GM23338 (cell line): Measurements from ENCODE around the gene GSDMA. TPM values are rescaled to one million over a fixed set of nuclear protein-coding genes. Genes with fewer than 3 reads are reported as not detected.

Experiments
- ATAC-seq: fragments of 200-7000 bp; cut with Tn5 transposase; 3 replicates; pipeline ENCODE4 v1.9.1; 2020
- DNase-seq: peaks from one replicate; pipeline ENCODE4 v3.0.0-alpha.2; 2015; ENCODE audit warnings: low spot score
- H2AFZ ChIP-seq: fragments of 200-600 bp; sonication (generic); 2 replicates; pipeline ENCODE4 v1.8.0; 2016; ENCODE audit warnings: antibody characterized with exemption, mild to moderate bottlenecking, moderate library complexity
- H3F3A ChIP-seq: fragments of 200-600 bp; sonication (generic); replicated peaks from 2 replicates; pipeline ENCODE4 v1.8.0; 2017; ENCODE audit warnings: antibody characterized with exemption, mixed run types, low read depth
- H3K27ac ChIP-seq: fragments of 200-600 bp; sonication (generic); 2 replicates; pipeline ENCODE4 v1.6.1; 2016; ENCODE audit warnings: low read depth
- H3K27me3 ChIP-seq: fragments of 200-600 bp; sonication (generic); 2 replicates; pipeline ENCODE4 v1.8.0; 2016; ENCODE audit warnings: mild to moderate bottlenecking, mixed run types, moderate library complexity; ENCODE audit not compliant: insufficient read depth
- H3K36me3 ChIP-seq: fragments of 200-600 bp; sonication (generic); 2 replicates; pipeline ENCODE4 v1.8.0; 2016; ENCODE audit warnings: mild to moderate bottlenecking; ENCODE audit not compliant: insufficient read depth
- H3K4me1 ChIP-seq: fragments of 200-600 bp; sonication (generic); 2 replicates; pipeline ENCODE4 v1.8.0; 2016; ENCODE audit warnings: mild to moderate bottlenecking, moderate library complexity; ENCODE audit not compliant: insufficient read depth
- H3K4me2 ChIP-seq: fragments of 200-600 bp; sonication (generic); 2 replicates; pipeline ENCODE4 v1.7.1; 2017; ENCODE audit warnings: mixed run types
- H3K4me3 ChIP-seq: fragments of 200-600 bp; sonication (generic); 2 replicates; pipeline ENCODE4 v1.6.1; 2016; ENCODE audit warnings: mixed run types
- H3K79me2 ChIP-seq: fragments of 200-600 bp; sonication (generic); replicated peaks from 2 replicates; pipeline ENCODE4 v1.8.0; 2017; ENCODE audit warnings: mild to moderate bottlenecking; ENCODE audit not compliant: insufficient read depth
- H3K9me2 ChIP-seq: fragments of 200-600 bp; sonication (generic); 2 replicates; pipeline ENCODE4 v1.8.0; 2017; ENCODE audit not compliant: insufficient read depth
- H4K20me1 ChIP-seq: fragments of 200-600 bp; sonication (generic); replicated peaks from 2 replicates; pipeline ENCODE4 v1.8.0; 2017; ENCODE audit warnings: mild to moderate bottlenecking; ENCODE audit not compliant: insufficient read depth
- H3K27ac Mint-ChIP-seq: 2 replicates; pipeline ENCODE4 v1.8.0; 2020; ENCODE audit warnings: inconsistent platforms, mild to moderate bottlenecking, moderate library complexity, mixed read lengths
- H3K27me3 Mint-ChIP-seq: 3 replicates; pipeline ENCODE4 v1.8.0; 2022; ENCODE audit warnings: low read depth, mild to moderate bottlenecking, moderate library complexity, mixed read lengths, inconsistent platforms; ENCODE audit not compliant: insufficient read depth, poor library complexity
- H3K36me3 Mint-ChIP-seq: 3 replicates; pipeline ENCODE4 v1.8.0; 2021; ENCODE audit warnings: low read depth, mild to moderate bottlenecking, inconsistent platforms, moderate library complexity, mixed read lengths
- H3K4me1 Mint-ChIP-seq: 3 replicates; pipeline ENCODE4 v1.8.0; 2020; ENCODE audit warnings: mild to moderate bottlenecking, inconsistent platforms, mixed read lengths
- H3K4me3 Mint-ChIP-seq: 3 replicates; pipeline ENCODE4 v1.8.0; 2021; ENCODE audit warnings: moderate library complexity, mild to moderate bottlenecking, inconsistent platforms, mixed read lengths
- H3K9me3 Mint-ChIP-seq: 3 replicates; pipeline ENCODE4 v1.8.0; 2020; ENCODE audit warnings: moderate library complexity, mild to moderate bottlenecking, inconsistent platforms, mixed read lengths
- CREB1 ChIP-seq: fragments of 250-450 bp; sonication (Bioruptor Pico); IDR thresholded peaks from 2 replicates; pipeline ENCODE4 v1.5.0; 2020; ENCODE audit warnings: low read depth, mild to moderate bottlenecking, moderate library complexity
- CTCF ChIP-seq, 2 experiments: fragments of 200-600 bp in 1 of 2; sonication (generic) in 1 of 2; conservative IDR thresholded peaks; 2 replicates each; pipeline versions ENCODE4 v1.5.1 to v1.6.1; 2016 to 2017; ENCODE audit warnings: antibody characterized with exemption in 2 of 2, low read depth in 2 of 2, mild to moderate bottlenecking in 2 of 2, moderate library complexity in 1 of 2
- ETS1 ChIP-seq: IDR thresholded peaks from 2 replicates; pipeline ENCODE4 v1.6.1; 2016; ENCODE audit warnings: antibody characterized with exemption
- EZH2 ChIP-seq: fragments of 200-600 bp; sonication (generic); IDR thresholded peaks from one replicate; pipeline ENCODE4 v1.8.0; 2017; ENCODE audit warnings: antibody characterized with exemption, mild to moderate bottlenecking, low read depth; ENCODE audit not compliant: unreplicated experiment
- EZH2phosphoT487 ChIP-seq: fragments of 200-600 bp; sonication (generic); IDR thresholded peaks from one replicate; pipeline ENCODE4 v1.8.1; 2018; ENCODE audit warnings: antibody characterized with exemption; ENCODE audit not compliant: unreplicated experiment
- JUNB ChIP-seq: IDR thresholded peaks from one replicate; pipeline ENCODE4 v1.6.1; 2016; ENCODE audit warnings: antibody characterized with exemption; ENCODE audit not compliant: unreplicated experiment
- NANOG ChIP-seq: IDR thresholded peaks from 2 replicates; pipeline ENCODE4 v1.6.1; 2016; ENCODE audit warnings: antibody characterized with exemption, borderline replicate concordance
- POLR2AphosphoS5 ChIP-seq: IDR thresholded peaks from 2 replicates; pipeline ENCODE4 v1.6.1; 2016; ENCODE audit warnings: antibody characterized with exemption, low read depth
- REST ChIP-seq: IDR thresholded peaks from one replicate; pipeline ENCODE4 v1.6.1; 2018; ENCODE audit warnings: antibody characterized with exemption; ENCODE audit not compliant: unreplicated experiment
- STAT1 ChIP-seq: IDR thresholded peaks from one replicate; pipeline ENCODE4 v1.6.1; 2016; ENCODE audit warnings: antibody characterized with exemption; ENCODE audit not compliant: unreplicated experiment
- ZNF114 ChIP-seq: fragments of 250-450 bp; sonication (Bioruptor Pico); IDR thresholded peaks from 2 replicates; pipeline ENCODE4 v1.5.0; 2020; ENCODE audit warnings: mild to moderate bottlenecking, moderate library complexity
- ZNF331 ChIP-seq: fragments of 250-450 bp; sonication (Bioruptor Pico); IDR thresholded peaks from 2 replicates; pipeline ENCODE4 v1.5.0; 2020; ENCODE audit warnings: low read depth, mild to moderate bottlenecking, moderate library complexity
- ZNF462 ChIP-seq: fragments of 250-450 bp; sonication (Bioruptor Pico); IDR thresholded peaks from 2 replicates; pipeline ENCODE4 v1.5.0; 2020; ENCODE audit warnings: mild to moderate bottlenecking, moderate library complexity
- polyA plus RNA-seq: library from polyadenylated mRNA; unstranded; fragments of >200 nt; fragmentation: Nextera tagmentation; extraction: Ambion mirVana; gene quantifications from 2 replicates; pipeline ENCODE4 v1.2.1, GENCODE V29; 2016
- total RNA-seq: library from RNA; depleted of rRNA; stranded (reverse); fragments of >200 nt; shearing (Covaris generic); gene quantifications from 2 replicates; pipeline ENCODE4 v1.2.3, GENCODE V29; 2014

GSDMA gene
- total and polyA plus RNA-seq, 2 experiments from 2014 or later: not detected

- Histone ChIP-seq H3K27ac (peak overlapping the region; percentile 69; the same call in 1 of the 2 replicates), H3K4me3 (peak overlapping the region; percentile 30; the same call in 1 of the 2 replicates), H3K4me1 (peaks cover 28% of the 10 kb centered on the region), H3K36me3 (peaks cover 3% of the 10 kb centered on the region; the same call in 1 of the 2 replicates), H3K79me2 (no peaks in the 10 kb centered on the region), H3F3A (peaks cover 4% of the 10 kb centered on the region; the same call in 1 of the 2 replicates), H2AFZ (no peak overlapping the region), H3K27me3 (no peaks in the 10 kb centered on the region), H3K4me2 (peak overlapping the region; percentile 71), H3K9me2 (no peaks in the 10 kb centered on the region), H4K20me1 (no peaks in the 10 kb centered on the region)
- peak; percentile 64 for DNase-seq
- Mint-ChIP-seq H3K27ac (peak overlapping the region; percentile 90), H3K4me1 (peaks cover 42% of the 10 kb centered on the region), H3K36me3 (peaks cover 32% of the 10 kb centered on the region), H3K4me3 (peak overlapping the region; percentile 53), H3K9me3 (no peaks in the 10 kb centered on the region), H3K27me3 (peaks cover 28% of the 10 kb centered on the region)
- TF ChIP-seq ETS1: no peak
- no peak for TF ChIP-seq ZNF331 (CRISPR knock-in tag)
- TF ChIP-seq ZNF114 (CRISPR knock-in tag): no peak
- TF ChIP-seq REST: no peak
- TF ChIP-seq STAT1: no peak
- TF ChIP-seq CTCF (conservative IDR thresholded peaks at IDR 0.05; ENCODE audit: low read depth in 2 of 2): no peak
- no peak for TF ChIP-seq EZH2
- no peak for TF ChIP-seq NANOG
- TF ChIP-seq CREB1 (CRISPR knock-in tag): no peak
- TF ChIP-seq JUNB: no peak
- no peak for TF ChIP-seq ZNF462 (CRISPR knock-in tag)
- TF ChIP-seq EZH2phosphoT487: no peak
- no peak for TF ChIP-seq POLR2AphosphoS5
- ATAC-seq: peak; percentile 62
Observed at GRCh38 chr17:40018211-40019121, 55.7 kb downstream of the GSDMA start.
